ENCODE measurements around the gene NKPD1. TPM values are rescaled to one million over a fixed set of nuclear protein-coding genes. Genes with fewer than 3 reads are reported as not detected.

NKPD1 gene
- total RNA-seq, 2 donors from 2014 or later = 3.6 to 4.1 TPM

GRCh38 chr19:45177817-45178261 is 17.1 kb upstream of the NKPD1 start, which contains the start of gene TRAPPC6A:
Gene TRAPPC6A (minus strand): TSS chr19:45178237. CDS start chr19:45178218, 19 bp downstream.
- Histone ChIP-seq H3K27ac (peak within 1 kb of the TSS; percentile 87 to 93), H3K36me3 (no peaks in the 10 kb centered on the region), H3K4me1 (replicated peaks) (peaks cover 2% of the 10 kb centered on the region), H3K9me3 (no peaks in the 10 kb centered on the region), H3K27me3 (replicated peaks; ENCODE audit: insufficient read depth) (no peaks in the 10 kb centered on the region), H3K4me3 (peak within 1 kb of the TSS; percentile 68 to 96)
- no peak for DNase-seq (ENCODE audit: low spot score)
- WGBS = under 1% methylated on average over 36 of the region's 36 CpGs
- intact Hi-C loops (cut with DNase I) = loop anchor here (2.0 kb wide), 1 partner anchor 87 kb away; no protein-coding TSS in a partner anchor
- TF ChIP-seq, protein P1, sequence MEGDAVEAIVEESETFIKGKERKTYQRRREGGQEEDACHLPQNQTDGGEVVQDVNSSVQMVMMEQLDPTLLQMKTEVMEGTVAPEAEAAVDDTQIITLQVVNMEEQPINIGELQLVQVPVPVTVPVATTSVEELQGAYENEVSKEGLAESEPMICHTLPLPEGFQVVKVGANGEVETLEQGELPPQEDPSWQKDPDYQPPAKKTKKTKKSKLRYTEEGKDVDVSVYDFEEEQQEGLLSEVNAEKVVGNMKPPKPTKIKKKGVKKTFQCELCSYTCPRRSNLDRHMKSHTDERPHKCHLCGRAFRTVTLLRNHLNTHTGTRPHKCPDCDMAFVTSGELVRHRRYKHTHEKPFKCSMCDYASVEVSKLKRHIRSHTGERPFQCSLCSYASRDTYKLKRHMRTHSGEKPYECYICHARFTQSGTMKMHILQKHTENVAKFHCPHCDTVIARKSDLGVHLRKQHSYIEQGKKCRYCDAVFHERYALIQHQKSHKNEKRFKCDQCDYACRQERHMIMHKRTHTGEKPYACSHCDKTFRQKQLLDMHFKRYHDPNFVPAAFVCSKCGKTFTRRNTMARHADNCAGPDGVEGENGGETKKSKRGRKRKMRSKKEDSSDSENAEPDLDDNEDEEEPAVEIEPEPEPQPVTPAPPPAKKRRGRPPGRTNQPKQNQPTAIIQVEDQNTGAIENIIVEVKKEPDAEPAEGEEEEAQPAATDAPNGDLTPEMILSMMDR (IDR thresholded peaks at IDR 0.05) = no peak
- peak; percentile 68 for TF ChIP-seq POLR2A (IDR thresholded peaks at IDR 0.05)
- no peak for TF ChIP-seq POLR2AphosphoS5 (IDR thresholded peaks at IDR 0.05)

GRCh38 chr19:45175515-45176345 is 14.9 kb upstream of the NKPD1 start:
- TF ChIP-seq POLR2A (IDR thresholded peaks at IDR 0.05) (no peak), POLR2AphosphoS5 (IDR thresholded peaks at IDR 0.05) (no peak)
- TF ChIP-seq, protein P1 (IDR thresholded peaks at IDR 0.05) = no peak
- intact Hi-C loops (cut with DNase I) = no loop called here
- Histone ChIP-seq H3K9me3 (no peaks in the 10 kb centered on the region), H3K27ac (no peak overlapping the region), H3K36me3 (no peaks in the 10 kb centered on the region), H3K27me3 (replicated peaks; ENCODE audit: insufficient read depth) (no peaks in the 10 kb centered on the region), H3K4me3 (no peak overlapping the region), H3K4me1 (replicated peaks) (peaks cover 5% of the 10 kb centered on the region)
- 68% methylated on average over 10 of the region's 10 CpGs for WGBS
- DNase-seq (ENCODE audit: low spot score) = no peak

GRCh38 chr19:45173816-45174215 is 13.0 kb upstream of the NKPD1 start:
- Histone ChIP-seq H3K27ac (no peak overlapping the region), H3K4me1 (replicated peaks) (peaks cover 3% of the 10 kb centered on the region), H3K27me3 (replicated peaks; ENCODE audit: insufficient read depth) (no peaks in the 10 kb centered on the region), H3K36me3 (no peaks in the 10 kb centered on the region), H3K4me3 (no peak overlapping the region), H3K9me3 (no peaks in the 10 kb centered on the region)
- intact Hi-C loops (cut with DNase I) = no loop called here
- TF ChIP-seq POLR2A (IDR thresholded peaks at IDR 0.05) (no peak), POLR2AphosphoS5 (IDR thresholded peaks at IDR 0.05) (no peak)
- TF ChIP-seq, protein P1 (IDR thresholded peaks at IDR 0.05) = no peak
- WGBS = 80% methylated on average over 12 of the region's 12 CpGs
- DNase-seq (ENCODE audit: low spot score) = no peak

GRCh38 chr19:45172611-45173208 is 11.9 kb upstream of the NKPD1 start:
- no peak for TF ChIP-seq POLR2AphosphoS5 (IDR thresholded peaks at IDR 0.05)
- no peak for TF ChIP-seq POLR2A (IDR thresholded peaks at IDR 0.05)
- TF ChIP-seq, protein P1 (IDR thresholded peaks at IDR 0.05) = no peak
- 93% methylated on average over 18 of the region's 18 CpGs for WGBS
- H3K4me1 ChIP-seq (replicated peaks) = peaks cover 3% of the 10 kb centered on the region

More at GRCh38 chr19:45172611-45173208, 11.9 kb upstream of the NKPD1 start:
- H3K27ac ChIP-seq = no peak overlapping the region
- DNase-seq (ENCODE audit: low spot score) = no peak
- intact Hi-C loops (cut with DNase I) = no loop called here
- H3K4me3 ChIP-seq = no peak overlapping the region
- no peaks in the 10 kb centered on the region for H3K9me3 ChIP-seq
- no peaks in the 10 kb centered on the region for H3K27me3 ChIP-seq (replicated peaks; ENCODE audit: insufficient read depth)
- H3K36me3 ChIP-seq = no peaks in the 10 kb centered on the region

Measured in prostate gland (tissue), 2 donors.